ENCODE results near the gene MUC5B. TPM values are rescaled to one million over a fixed set of nuclear protein-coding genes. Genes with fewer than 3 reads are reported as not detected.

The MUC5B gene
- total and polyA plus RNA-seq, 2 of the 13 experiments (the other 11 are each of a cell fraction or from before 2014, with no cell fraction given) = 0.01 TPM; not detected in 1

- TF ChIP-seq MXD3 (CRISPR knock-in tag; IDR thresholded peaks at IDR 0.05) (no peak), ZNF597 (CRISPR knock-in tag; IDR thresholded peaks at IDR 0.05) (no peak), NR0B2 (CRISPR knock-in tag; IDR thresholded peaks at IDR 0.05) (no peak), KDM5B (CRISPR knock-in tag; IDR thresholded peaks at IDR 0.05; ENCODE audit: borderline replicate concordance) (no peak), PLSCR1 (CRISPR knock-in tag; IDR thresholded peaks at IDR 0.05; ENCODE audit: borderline replicate concordance) (no peak)
Measured at GRCh38 chr11:1194977-1195681, 27.7 kb upstream of the MUC5B start (continued).

- Histone ChIP-seq H3K4me3 (replicated peaks in 1 of 3; ENCODE audit: insufficient read depth in 1 of 3, low read depth in 2 of 3, low read length in 3 of 3) (no peak overlapping the region), H3K36me3 (replicated peaks in 1 of 2; ENCODE audit: control insufficient read depth in 1 of 2, insufficient read depth in 2 of 2, low read length in 2 of 2) (no peaks in the 10 kb centered on the region), H3K9ac (ENCODE audit: insufficient read depth, low read depth, low read length) (no peak overlapping the region), H3K4me2 (ENCODE audit: low read depth, low read length) (no peak overlapping the region), H3K79me2 (ENCODE audit: insufficient read depth, low read length) (no peaks in the 10 kb centered on the region), H3K4me1 (ENCODE audit: insufficient read depth, low read length) (no peaks in the 10 kb centered on the region), H2AFZ (ENCODE audit: low read length) (no peak overlapping the region), H3K27ac (ENCODE audit: extremely low read length, insufficient read depth, low read length) (no peak overlapping the region), H4K20me1 (ENCODE audit: insufficient read depth, low read length) (no peaks in the 10 kb centered on the region), H3K27me3 (ENCODE audit: control insufficient read depth in 1 of 2, insufficient read depth in 2 of 2, low read length in 2 of 2) (peaks cover 29 to 71% of the 10 kb centered on the region in 2 experiments), H3K9me3 (ENCODE audit: low read length) (no peaks in the 10 kb centered on the region)
- no peak for FAIRE-seq
- ChIA-PET CTCF (ENCODE audit: low intra/inter-chr PET ratio, low total read pairs) (no interaction called here), POLR2A (no interaction called here)
- in situ Hi-C loops (cut with HindIII; ENCODE audit: extremely low pct_ligation_motif_present, low pct_unique_long_range_greater_than_20kb) = no loop called here
- 0% methylated on average over 2 of the region's 41 CpGs for WGBS (ENCODE audit: low lambda C conversion rate)
- ATAC-seq = no peak
- no peak for DNase-seq (ENCODE audit: low spot score)
- intact Hi-C loops (cut with micrococcal nuclease; ENCODE audit: unreplicated experiment) = no loop called here
- no TSS peak for BruUV-seq (replicated peaks)
- TF ChIP-seq AFF4 (CRISPR knock-in tag; IDR thresholded peaks at IDR 0.05) (no peak), MEF2D (CRISPR knock-in tag; IDR thresholded peaks at IDR 0.05) (no peak), ZNF792 (CRISPR knock-in tag; IDR thresholded peaks at IDR 0.05) (no peak), SNAI1 (CRISPR knock-in tag; IDR thresholded peaks at IDR 0.05; ENCODE audit: borderline replicate concordance) (no peak), NR2F1 (CRISPR knock-in tag; IDR thresholded peaks at IDR 0.05) (no peak), ZBTB39 (CRISPR knock-in tag; IDR thresholded peaks at IDR 0.05) (no peak)
Measured at GRCh38 chr11:1195682-1196515, 27.0 kb upstream of the MUC5B start.

All from HepG2 (cell line).